GM12878 (cell line): Measurements from ENCODE around the gene TUBB1.

Source experiments
- ATF2 ChIP-seq: IDR thresholded peaks from 2 replicates; pipeline ENCODE4 v1.6.1; 2012; ENCODE audit warnings: low read length, inconsistent platforms
- BCLAF1 ChIP-seq: fragments of 450-650 bp; IDR thresholded peaks from 2 replicates; pipeline ENCODE4 v1.6.1; 2017; ENCODE audit warnings: antibody characterized with exemption, mild to moderate bottlenecking, moderate library complexity
- CBX5 ChIP-seq: sonication (generic); IDR thresholded peaks from 2 replicates; pipeline ENCODE4 v1.6.1; 2016; ENCODE audit warnings: low read depth, moderate library complexity, mild to moderate bottlenecking, inconsistent platforms
- POLR2A ChIP-seq: IDR thresholded peaks from 2 replicates; pipeline ENCODE4 v1.6.1; 2011; ENCODE audit warnings: low read depth, mild to moderate bottlenecking, low read length
- POLR2AphosphoS5 ChIP-seq: IDR thresholded peaks from 2 replicates; pipeline ENCODE4 v1.6.1; 2011; ENCODE audit warnings: mild to moderate bottlenecking, low read length, inconsistent platforms
- RFX5 ChIP-seq: IDR thresholded peaks from 2 replicates; pipeline ENCODE4 v1.6.1; 2011; ENCODE audit warnings: low read depth, low read length, improper control_type of control experiment

DNA sequence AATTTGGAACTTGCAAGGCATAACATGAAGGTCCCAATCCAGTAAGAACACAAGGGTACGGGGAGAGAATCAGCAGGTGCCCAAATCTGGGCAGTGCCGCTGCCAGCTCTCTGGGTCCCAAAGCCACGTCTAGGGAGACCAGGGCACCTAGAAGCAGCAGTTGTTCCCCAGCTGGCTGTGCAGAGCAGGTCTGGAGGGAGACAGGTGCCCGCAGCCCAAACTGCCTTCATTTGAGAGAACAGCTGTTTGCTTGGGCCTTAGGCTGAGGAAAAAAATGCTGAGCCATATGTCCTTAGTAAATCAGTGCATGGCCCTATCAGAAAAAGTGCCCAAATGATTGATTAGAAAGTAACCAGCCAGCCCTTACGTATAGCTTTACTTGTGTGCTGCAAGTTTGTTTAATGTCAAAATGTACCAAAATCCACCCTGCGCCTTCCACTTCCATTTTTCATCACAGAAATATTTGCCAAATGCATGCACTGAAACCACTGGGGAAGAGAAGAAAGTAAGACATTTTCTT is 32.5 kb downstream of the TUBB1 start:
- TF ChIP-seq ATF2 (no peak), RFX5 (no peak), BCLAF1 (no peak), CBX5 (no peak), POLR2A (no peak), POLR2AphosphoS5 (no peak)
